Measurements from ENCODE around the gene CD1E. TPM values are rescaled to one million over a fixed set of nuclear protein-coding genes. Genes with fewer than 3 reads are reported as not detected.

Gene CD1E
- total and polyA plus RNA-seq, 2 of the 8 experiments (the other 6 are each of a cell fraction or from before 2014, with no cell fraction given) = not detected

DNA sequence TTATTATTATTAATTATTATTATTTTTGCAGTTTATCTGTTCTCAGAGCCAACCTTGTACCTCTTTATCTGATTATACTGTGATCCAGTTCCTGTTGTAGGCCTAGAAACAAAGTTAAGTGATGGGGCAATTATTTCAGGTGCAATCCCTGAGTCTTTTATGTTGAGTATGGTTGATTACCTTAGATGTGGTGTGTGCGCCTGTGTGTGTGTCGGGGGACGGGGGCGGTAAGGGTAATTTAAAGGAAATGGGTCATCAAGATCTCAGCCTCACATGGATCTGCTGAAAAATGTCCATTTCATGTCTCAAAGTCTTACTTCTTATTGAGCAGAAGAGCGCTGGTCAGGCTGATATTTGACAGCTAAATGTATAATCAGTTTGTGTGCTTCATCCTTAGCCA is 53.4 kb downstream of the CD1E start:
- DNase-seq (ENCODE audit: low read depth in 1 of 2, low spot score in 2 of 2) (no peak), FAIRE-seq (no peak)
- Histone ChIP-seq H3K9me3 (ENCODE audit: insufficient read depth in 2 of 2, low read depth in 1 of 2, low read length in 1 of 2) (no peaks in the 10 kb centered on the region), H3K4me3 (ENCODE audit: extremely low read depth in 1 of 4, insufficient read depth in 2 of 4, low read depth in 3 of 4, low read length in 4 of 4) (no peak overlapping the region), H3K79me2 (ENCODE audit: control insufficient read depth in 1 of 2, insufficient read depth in 2 of 2, low read length in 2 of 2) (no peaks in the 10 kb centered on the region), H3K23ac (ENCODE audit: insufficient read length) (no peak overlapping the region), H3K27me3 (replicated peaks in 1 of 4; ENCODE audit: control insufficient read depth in 3 of 4, extremely low read depth in 1 of 4, insufficient read depth in 3 of 4, low read length in 3 of 4) (no peaks in the 10 kb centered on the region), H4K5ac (ENCODE audit: insufficient read length, low read depth, low read length) (no peak overlapping the region), H2BK12ac (ENCODE audit: low read depth, low read length) (no peak overlapping the region), H2BK5ac (ENCODE audit: low read depth, low read length) (no peak overlapping the region), H3K4ac (replicated peaks; ENCODE audit: insufficient read length, low read depth, low read length) (no peak overlapping the region), H3K4me2 (ENCODE audit: insufficient read depth in 1 of 2, low read depth in 2 of 2, low read length in 2 of 2) (no peak overlapping the region), H4K8ac (ENCODE audit: extremely low read depth, insufficient read depth, low read length) (no peak overlapping the region), H3K4me1 (replicated peaks in 1 of 4; ENCODE audit: control insufficient read depth in 3 of 4, insufficient read depth in 4 of 4, low read length in 3 of 4) (no peaks in the 10 kb centered on the region), H2AK5ac (ENCODE audit: low read depth, low read length) (no peak overlapping the region), H4K91ac (replicated peaks; ENCODE audit: insufficient read length, low read length) (no peak overlapping the region), H3K23me2 (ENCODE audit: low read depth, low read length) (no peaks in the 10 kb centered on the region), H2BK15ac (ENCODE audit: low read length) (no peak overlapping the region), H2BK20ac (ENCODE audit: low read length) (no peak overlapping the region), H3K14ac (ENCODE audit: insufficient read length) (no peak overlapping the region), H4K20me1 (replicated peaks in 1 of 2; ENCODE audit: control insufficient read depth in 1 of 2, insufficient read depth in 2 of 2, low read length in 2 of 2) (no peaks in the 10 kb centered on the region), H3K79me1 (ENCODE audit: low read depth, low read length) (no peaks in the 10 kb centered on the region), H3K36me3 (ENCODE audit: control insufficient read depth in 2 of 4, insufficient read depth in 4 of 4, low read length in 3 of 4) (no peaks in the 10 kb centered on the region), H3K27ac (ENCODE audit: low read depth, low read length) (no peak overlapping the region), H3K9ac (replicated peaks in 1 of 4; ENCODE audit: extremely low read depth in 1 of 4, low read depth in 3 of 4, low read length in 3 of 4) (no peak overlapping the region), H3K56ac (replicated peaks; ENCODE audit: insufficient read length, low read depth, low read length) (no peak overlapping the region), H3K18ac (ENCODE audit: extremely low read depth, low read length) (no peak overlapping the region), H2AFZ (ENCODE audit: low read length) (no peak overlapping the region), H2BK120ac (replicated peaks; ENCODE audit: low read depth, low read length) (no peak overlapping the region)
- POLR2A ChIA-PET (ENCODE audit: partially characterized antibody) = no interaction called here
- CTCF ChIA-PET (ENCODE audit: partially characterized antibody) = interaction anchor here (0.7 to 0.9 kb wide), 2 partner anchors 204 to 1261 kb away, joined by 3 read pairs; no protein-coding TSS in a partner anchor
- TF ChIP-seq EP300 (IDR thresholded peaks at IDR 0.05; ENCODE audit: borderline replicate concordance in 1 of 2, low read depth in 2 of 2, low read length in 2 of 2) = no peak
- no peak for TF ChIP-seq EZH2 (IDR thresholded peaks at IDR 0.05; ENCODE audit: low read depth, low read length, severe bottlenecking)
- no peak for TF ChIP-seq CEBPB (IDR thresholded peaks at IDR 0.05; ENCODE audit: low read depth, low read length)
- no peak for TF ChIP-seq SP2 (IDR thresholded peaks at IDR 0.05; ENCODE audit: low read length)
- TF ChIP-seq CREB1 (IDR thresholded peaks at IDR 0.05) = no peak
- TF ChIP-seq, protein P1, sequence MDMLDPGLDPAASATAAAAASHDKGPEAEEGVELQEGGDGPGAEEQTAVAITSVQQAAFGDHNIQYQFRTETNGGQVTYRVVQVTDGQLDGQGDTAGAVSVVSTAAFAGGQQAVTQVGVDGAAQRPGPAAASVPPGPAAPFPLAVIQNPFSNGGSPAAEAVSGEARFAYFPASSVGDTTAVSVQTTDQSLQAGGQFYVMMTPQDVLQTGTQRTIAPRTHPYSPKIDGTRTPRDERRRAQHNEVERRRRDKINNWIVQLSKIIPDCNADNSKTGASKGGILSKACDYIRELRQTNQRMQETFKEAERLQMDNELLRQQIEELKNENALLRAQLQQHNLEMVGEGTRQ (IDR thresholded peaks at IDR 0.05; ENCODE audit: low read length) = no peak
- WGBS, 2 experiments (ENCODE audit: extremely low coverage in 1 of 2, insufficient coverage in 1 of 2, insufficient read length in 1 of 2, insufficient replicate concordance in 2 of 2, low coverage in 1 of 2, low lambda C conversion rate in 2 of 2, missing lambda C conversion rate in 1 of 2) = 96% methylated on average over 5 of the region's 5 CpGs; no CpG with 5 or more reads in 1 of the 2 experiments

Data from H1 (cell line).